ENCODE results near the gene KCTD3.

GRCh38 chr1:215651867-215652266 lies 84.8 kb downstream of the KCTD3 start:
- TF ChIP-seq POLR2A (IDR thresholded peaks at IDR 0.05) = no peak
- TF ChIP-seq CTCF (IDR thresholded peaks at IDR 0.05) = no peak
- no peak for TF ChIP-seq EP300 (IDR thresholded peaks at IDR 0.05)
